ENCODE measurements around the gene PSD4. TPM values are rescaled to one million over a fixed set of nuclear protein-coding genes. Genes with fewer than 3 reads are reported as not detected.
A peak's percentile ranks its signal among the peaks of the same experiment; 100 is the strongest.

The PSD4 gene
- total and polyA plus RNA-seq, 10 of the 15 experiments (the other 5 are each of a cell fraction or from before 2014, with no cell fraction given): 0.68 to 114 (median 35.1) TPM

DNA sequence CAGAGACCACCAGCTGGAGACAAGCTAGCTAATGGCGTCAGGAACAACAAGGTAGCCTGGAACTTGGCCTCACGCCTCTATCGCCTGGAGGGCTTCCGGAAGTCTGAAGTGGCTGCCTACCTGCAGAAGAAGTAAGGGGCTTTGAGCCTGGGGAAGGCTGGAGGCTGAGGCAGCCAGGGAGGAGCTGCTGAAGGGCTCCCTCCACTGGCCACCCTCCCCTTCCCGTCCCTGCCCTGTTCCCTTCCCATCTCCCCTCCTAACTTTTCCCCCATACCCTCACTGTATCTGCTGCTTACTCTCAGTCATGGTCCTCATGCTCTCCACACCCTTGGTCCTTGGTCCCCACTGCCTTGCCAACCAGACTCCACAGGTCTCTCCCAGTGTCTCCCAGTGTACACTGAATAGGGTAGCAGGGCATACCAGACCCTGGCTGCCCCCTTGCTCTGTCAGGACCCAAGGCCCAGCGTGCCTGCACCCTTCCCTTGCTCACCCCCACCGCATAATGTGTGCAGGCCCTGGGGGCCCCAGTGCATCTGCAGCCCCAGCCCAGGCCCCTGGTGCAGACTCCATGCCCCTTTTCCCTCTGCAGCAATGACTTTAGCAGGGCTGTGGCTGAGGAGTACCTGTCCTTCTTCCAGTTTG lies 18.8 kb downstream of the PSD4 start:
- H4K20me1 ChIP-seq (ENCODE audit: control insufficient read depth, insufficient read depth): peaks cover 5% of the 10 kb centered on the region; the same call in 1 of the 2 replicates
- POLR2A ChIA-PET: interaction anchor here (1.2 to 1.5 kb wide), 2 partner anchors 9 to 13 kb away, joined by 3 read pairs; no protein-coding TSS in a partner anchor

More for the DNA sequence above, 18.8 kb downstream of the PSD4 start:
- no peaks in the 10 kb centered on the region; the same call in 2 of the 3 replicates for H3K9me3 ChIP-seq (replicated peaks; ENCODE audit: control insufficient read depth, insufficient read depth, low read length)
- WGBS (ENCODE audit: insufficient coverage, insufficient replicate concordance, low lambda C conversion rate, missing lambda C conversion rate): 83% methylated on average over 7 of the region's 7 CpGs
- FAIRE-seq (no peak), ATAC-seq (no peak), DNase-seq (ENCODE audit: low read depth, low spot score) (no peak)
- no peak overlapping the region for H3K4me3 ChIP-seq
- no peak overlapping the region for H3K27ac ChIP-seq (ENCODE audit: control insufficient read depth, insufficient read depth)
- H3K4me2 ChIP-seq (ENCODE audit: control insufficient read depth, insufficient read depth): no peak overlapping the region
- no peak overlapping the region for H2AFZ ChIP-seq (ENCODE audit: control insufficient read depth, low read depth, low read length)
- BruUV-seq (replicated peaks): no TSS peak
- RAD21 ChIA-PET (ENCODE audit: unreplicated experiment): no interaction called here
- no peak overlapping the region for H3K9ac ChIP-seq (ENCODE audit: control insufficient read depth, insufficient read depth, low read length)
- TF ChIP-seq KAT2A (conservative IDR thresholded peaks at IDR 0.05; ENCODE audit: control insufficient read depth, low read depth, low read length): no peak
- TF ChIP-seq CTCF (IDR thresholded peaks at IDR 0.05 in 2 of 3, conservative IDR thresholded peaks at IDR 0.05 in 1 of 3; ENCODE audit: control insufficient read depth in 2 of 3, extremely low read depth in 1 of 3, insufficient read depth in 1 of 3, low read depth in 3 of 3, low read length in 3 of 3): peak in 1 of 3 experiments; percentile 13; a peak in 1 of 6 replicates
- no peaks in the 10 kb centered on the region for H3K27me3 ChIP-seq (replicated peaks in 1 of 2; ENCODE audit: control insufficient read depth in 2 of 2, insufficient read depth in 2 of 2, low read length in 1 of 2)
- peaks cover 32 to 47% of the 10 kb centered on the region in 2 experiments for H3K36me3 ChIP-seq (ENCODE audit: control insufficient read depth in 2 of 2, insufficient read depth in 2 of 2, low read length in 1 of 2)
- SMC1A ChIA-PET (ENCODE audit: uncharacterized antibody, unreplicated experiment): no interaction called here
- CTCF ChIA-PET: interaction anchor here (0.6 to 6.7 kb wide), 4 partner anchors 9 to 112 kb away, joined by 3 to 40 read pairs (median 6); no protein-coding TSS in a partner anchor
- H3K79me2 ChIP-seq (ENCODE audit: control insufficient read depth, insufficient read depth, low read length): peaks cover 2% of the 10 kb centered on the region; the same call in 1 of the 2 replicates
- intact Hi-C loops (cut with micrococcal nuclease; ENCODE audit: unreplicated experiment): no loop called here
- in situ Hi-C loops (cut with MboI): no loop called here
- no peaks in the 10 kb centered on the region for H3K4me1 ChIP-seq (ENCODE audit: control insufficient read depth, insufficient read depth, low read length)

Measured in GM12878 (cell line).